PC-3 (cell line): ENCODE measurements around the gene EPHA2. TPM values are rescaled to one million over a fixed set of nuclear protein-coding genes. Genes with fewer than 3 reads are reported as not detected.

Source experiments
- ATAC-seq: fragments of 200-7000 bp; cut with Tn5 transposase; 2 replicates; pipeline ENCODE4 v1.9.1; 2020; ENCODE audit warnings: mild to moderate bottlenecking, moderate library complexity
- BruUV-seq: library from RNA; stranded (reverse); fragments of 400-500 nt; replicated peaks from 2 replicates; lab custom pipeline; 2021; lab: Mats Ljungman, UMichigan
- CTCF ChIA-PET: fragments of 300-600 bp; sonication (Branson Sonifier 250); formaldehyde crosslinking; loops from one replicate; lab custom pipeline; 2022; ENCODE audit warnings: antibody characterized with exemption; lab: Charles Lee
- POLR2A ChIA-PET: fragments of 300-600 bp; sonication (Branson Sonifier 250); formaldehyde crosslinking; loops from one replicate; lab custom pipeline; 2022; ENCODE audit warnings: antibody characterized with exemption; ENCODE audit not compliant: unreplicated experiment; lab: Charles Lee
- DNase-seq: peaks from one replicate; pipeline ENCODE4 v3.0.0-alpha.2; 2015
- H2AFZ ChIP-seq: fragments of 300-600 bp; sonication (generic); 2 replicates; pipeline ENCODE4 v1.6.0; 2016; ENCODE audit warnings: antibody characterized with exemption, low read length
- H3F3A ChIP-seq: fragments of 300-600 bp; sonication (generic); one replicate; pipeline ENCODE4 v1.6.0; 2017; ENCODE audit warnings: antibody characterized with exemption, low read length, control low read depth, mild to moderate bottlenecking; ENCODE audit not compliant: unreplicated experiment
- H3K27ac ChIP-seq: fragments of 300-600 bp; sonication (generic); 2 replicates; pipeline ENCODE4 v1.5.1; 2016; ENCODE audit warnings: mild to moderate bottlenecking, low read length
- H3K27me3 ChIP-seq: fragments of 300-600 bp; sonication (generic); 2 replicates; pipeline ENCODE4 v1.6.1; 2016; ENCODE audit warnings: low read length, mixed read lengths
- H3K36me3 ChIP-seq: fragments of 300-600 bp; sonication (generic); 2 replicates; pipeline ENCODE4 v1.6.1; 2016; ENCODE audit warnings: low read depth, mixed run types, low read length, mixed read lengths
- H3K4me1 ChIP-seq: fragments of 300-600 bp; sonication (generic); 2 replicates; pipeline ENCODE4 v1.5.1; 2016; ENCODE audit warnings: low read length; ENCODE audit not compliant: insufficient read depth
- H3K4me2 ChIP-seq: fragments of 300-600 bp; sonication (generic); 2 replicates; pipeline ENCODE4 v1.6.0; 2016; ENCODE audit warnings: low read length
- H3K4me3 ChIP-seq: fragments of 300-600 bp; sonication (generic); 2 replicates; pipeline ENCODE4 v1.5.1; 2016; ENCODE audit warnings: mild to moderate bottlenecking, low read length, mixed read lengths
- H3K79me2 ChIP-seq: fragments of 300-600 bp; sonication (generic); 2 replicates; pipeline ENCODE4 v1.6.1; 2017; ENCODE audit warnings: low read length, mixed read lengths
- H3K9ac ChIP-seq: fragments of 300-600 bp; sonication (generic); 2 replicates; pipeline ENCODE4 v1.6.0; 2016; ENCODE audit warnings: mild to moderate bottlenecking, low read length
- H3K9me2 ChIP-seq: fragments of 300-600 bp; sonication (generic); replicated peaks from 2 replicates; pipeline ENCODE4 v1.6.1; 2016; ENCODE audit warnings: mixed run types, low read length, mixed read lengths
- H3K9me3 ChIP-seq: fragments of 300-600 bp; sonication (generic); 2 replicates; pipeline ENCODE4 v1.6.1; 2016; ENCODE audit warnings: low read length, mixed read lengths
- H4K20me1 ChIP-seq: fragments of 300-600 bp; sonication (generic); 2 replicates; pipeline ENCODE4 v1.6.1; 2016; ENCODE audit warnings: low read length, mixed read lengths
- CTCF ChIP-seq: fragments of 300-600 bp; sonication (generic); conservative IDR thresholded peaks from 2 replicates; pipeline ENCODE4 v1.5.1; 2017; ENCODE audit warnings: antibody characterized with exemption, low read depth, mild to moderate bottlenecking, low read length
- EZH2 ChIP-seq: fragments of 300-600 bp; sonication (generic); IDR thresholded peaks from one replicate; pipeline ENCODE4 v1.6.1; 2017; ENCODE audit warnings: antibody characterized with exemption, mild to moderate bottlenecking, low read length; ENCODE audit not compliant: unreplicated experiment
- EZH2phosphoT487 ChIP-seq: fragments of 300-600 bp; sonication (generic); IDR thresholded peaks from 2 replicates; pipeline ENCODE4 v1.6.1; 2018; ENCODE audit warnings: mild to moderate bottlenecking, antibody characterized with exemption, low read length, borderline replicate concordance
- intact Hi-C: fragments of 100-400 bp; cut with micrococcal nuclease; formaldehyde crosslinking; loops from 2 replicates; pipeline ENCODE4 v1.9.0; 2023
- total RNA-seq: library from RNA; depleted of rRNA; stranded (reverse); fragments of >200 nt; gene quantifications from 2 replicates; pipeline ENCODE4 v1.2.3, GENCODE V29; 2014

Gene EPHA2
- total RNA-seq, 1 experiment from 2014 or later = 459 TPM

- peak; percentile 18 for ATAC-seq
- Histone ChIP-seq H3K27ac (peak overlapping the region; percentile 97), H3K4me3 (peak overlapping the region; percentile 83), H3K4me2 (peak overlapping the region; percentile 96), H3K9me3 (no peaks in the 10 kb centered on the region), H3F3A (peaks cover 31% of the 10 kb centered on the region), H3K79me2 (peaks cover 100% of the 10 kb centered on the region), H4K20me1 (peaks cover 20% of the 10 kb centered on the region), H3K36me3 (peaks cover 74% of the 10 kb centered on the region), H3K27me3 (no peaks in the 10 kb centered on the region), H3K4me1 (peaks cover 100% of the 10 kb centered on the region), H3K9me2 (no peaks in the 10 kb centered on the region), H2AFZ (no peak overlapping the region), H3K9ac (peak overlapping the region; percentile 77)
- TF ChIP-seq CTCF = no peak
- no peak for TF ChIP-seq EZH2phosphoT487
- no peak for TF ChIP-seq EZH2
- ChIA-PET POLR2A (interaction anchor here (0.6 to 2.5 kb wide), 6 partner anchors 10 to 335 kb away, joined by 5 to 22 read pairs (median 10); partner anchors contain the start of gene EPHA2), CTCF (interaction anchor here (0.6 to 1.6 kb wide), 3 partner anchors 10 to 66 kb away, joined by 3 to 7 read pairs (median 5); no protein-coding TSS in a partner anchor)
- intact Hi-C loops = loop anchor here (5.0 kb wide), 1 partner anchor 42 kb away; no protein-coding TSS in a partner anchor
- peak; percentile 97 for DNase-seq
- BruUV-seq = no TSS peak
Measured at GRCh38 chr1:16145030-16145661, 10.7 kb downstream of the EPHA2 start.

GRCh38 chr1:16144325-16145029, 11.4 kb downstream of the EPHA2 start:
- H3K9ac ChIP-seq = peak overlapping the region; percentile 77
- no peaks in the 10 kb centered on the region for H3K27me3 ChIP-seq
- TSS peak; percentile 12 for BruUV-seq
- H3K9me3 ChIP-seq = no peaks in the 10 kb centered on the region
- DNase-seq (no peak), ATAC-seq (no peak)
- peak overlapping the region; percentile 97 for H3K27ac ChIP-seq
- H4K20me1 ChIP-seq = peaks cover 13% of the 10 kb centered on the region
- peak overlapping the region; percentile 96 for H3K4me2 ChIP-seq
- peak overlapping the region; percentile 83 for H3K4me3 ChIP-seq
- POLR2A ChIA-PET = interaction anchor here (0.6 to 2.5 kb wide), 7 partner anchors 10 to 349 kb away, joined by 4 to 22 read pairs (median 6); partner anchors contain the start of gene EPHA2
- CTCF ChIA-PET = interaction anchor here (0.7 to 1.0 kb wide), 2 partner anchors 10 to 66 kb away, joined by 4 to 7 read pairs; no protein-coding TSS in a partner anchor
- peaks cover 31% of the 10 kb centered on the region for H3F3A ChIP-seq
- intact Hi-C loops = loop anchor here (5.0 kb wide), 1 partner anchor 43 kb away; no protein-coding TSS in a partner anchor
- no peak for TF ChIP-seq EZH2phosphoT487
- no peak for TF ChIP-seq CTCF
- no peak for TF ChIP-seq EZH2
- no peaks in the 10 kb centered on the region for H3K9me2 ChIP-seq
- peaks cover 100% of the 10 kb centered on the region for H3K79me2 ChIP-seq
- peaks cover 69% of the 10 kb centered on the region for H3K36me3 ChIP-seq
- peaks cover 100% of the 10 kb centered on the region for H3K4me1 ChIP-seq
- no peak overlapping the region for H2AFZ ChIP-seq
